ENCODE results near the gene SLC1A7. TPM values are rescaled to one million over a fixed set of nuclear protein-coding genes. Genes with fewer than 3 reads are reported as not detected.
A peak's percentile ranks its signal among the peaks of the same experiment; 100 is the strongest.

Gene SLC1A7
- total RNA-seq (under 1 TPM in 3 of 4 donors, not detected in 1; 0.16 to 0.83 (median 0.54) TPM), polyA plus RNA-seq (1 to 10 TPM in 2 of 3 donors, under 1 TPM in 1; 0.86 to 1.6 (median 1.2) TPM)

GRCh38 chr1:53142226-53142853 is at the start of gene SLC1A7:
Gene SLC1A7 (minus strand): TSS chr1:53142638. CDS start chr1:53142449, 189 bp downstream.
- DNase-seq, result no peak
- H3K27me3 ChIP-seq, result no peaks in the 10 kb centered on the region
- H3K4me1 ChIP-seq, result peaks cover 0 to 41% (median 31%) of the 10 kb centered on the region in 4 donors
- H3K36me3 ChIP-seq, result no peaks in the 10 kb centered on the region
- no peak within 1 kb of the TSS for H3K4me3 ChIP-seq
- TF ChIP-seq POLR2A (IDR thresholded peaks at IDR 0.05) (no peak), POLR2AphosphoS5 (IDR thresholded peaks at IDR 0.05) (no peak), EP300 (IDR thresholded peaks at IDR 0.05) (no peak)
- TF ChIP-seq, protein P1, sequence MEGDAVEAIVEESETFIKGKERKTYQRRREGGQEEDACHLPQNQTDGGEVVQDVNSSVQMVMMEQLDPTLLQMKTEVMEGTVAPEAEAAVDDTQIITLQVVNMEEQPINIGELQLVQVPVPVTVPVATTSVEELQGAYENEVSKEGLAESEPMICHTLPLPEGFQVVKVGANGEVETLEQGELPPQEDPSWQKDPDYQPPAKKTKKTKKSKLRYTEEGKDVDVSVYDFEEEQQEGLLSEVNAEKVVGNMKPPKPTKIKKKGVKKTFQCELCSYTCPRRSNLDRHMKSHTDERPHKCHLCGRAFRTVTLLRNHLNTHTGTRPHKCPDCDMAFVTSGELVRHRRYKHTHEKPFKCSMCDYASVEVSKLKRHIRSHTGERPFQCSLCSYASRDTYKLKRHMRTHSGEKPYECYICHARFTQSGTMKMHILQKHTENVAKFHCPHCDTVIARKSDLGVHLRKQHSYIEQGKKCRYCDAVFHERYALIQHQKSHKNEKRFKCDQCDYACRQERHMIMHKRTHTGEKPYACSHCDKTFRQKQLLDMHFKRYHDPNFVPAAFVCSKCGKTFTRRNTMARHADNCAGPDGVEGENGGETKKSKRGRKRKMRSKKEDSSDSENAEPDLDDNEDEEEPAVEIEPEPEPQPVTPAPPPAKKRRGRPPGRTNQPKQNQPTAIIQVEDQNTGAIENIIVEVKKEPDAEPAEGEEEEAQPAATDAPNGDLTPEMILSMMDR (IDR thresholded peaks at IDR 0.05), result no peak
- no peaks in the 10 kb centered on the region for H3K9me3 ChIP-seq
- intact Hi-C loops (cut with DNase I), result no loop called here
- 91 to 94% methylated on average over 21 of the region's 21 CpGs for WGBS, 2 donors
- H3K27ac ChIP-seq, result peak within 1 kb of the TSS in 1 of 4 donors; percentile 53

- H3K36me3 ChIP-seq, result no peaks in the 10 kb centered on the region
- intact Hi-C loops (cut with DNase I), result loop anchor here (10.0 kb wide), 1 partner anchor 485 kb away; no protein-coding TSS in a partner anchor
- no peaks in the 10 kb centered on the region for H3K9me3 ChIP-seq
- TF ChIP-seq, protein P1 (IDR thresholded peaks at IDR 0.05), result no peak
- TF ChIP-seq POLR2AphosphoS5 (IDR thresholded peaks at IDR 0.05), result no peak
- no peak for TF ChIP-seq EP300 (IDR thresholded peaks at IDR 0.05)
- TF ChIP-seq POLR2A (IDR thresholded peaks at IDR 0.05), result no peak
- H3K4me1 ChIP-seq, result peaks cover 0 to 4% (median 2%) of the 10 kb centered on the region in 4 donors
- H3K27me3 ChIP-seq, result no peaks in the 10 kb centered on the region
- peak; percentile 51 for DNase-seq
- no peak overlapping the region for H3K27ac ChIP-seq
- WGBS, 2 donors, result 45 to 78% methylated on average over 10 of the region's 10 CpGs
- no peak overlapping the region for H3K4me3 ChIP-seq
Measured at GRCh38 chr1:53190210-53190611, 47.8 kb upstream of the SLC1A7 start.

GRCh38 chr1:53189061-53189460 is 46.6 kb upstream of the SLC1A7 start:
- intact Hi-C loops (cut with DNase I), result loop anchor here (5.0 to 10.0 kb wide), 2 partner anchors 282 to 344 kb away; partner anchors contain the start of gene ZYG11A
- Histone ChIP-seq H3K36me3 (no peaks in the 10 kb centered on the region), H3K27ac (no peak overlapping the region), H3K9me3 (no peaks in the 10 kb centered on the region), H3K4me3 (no peak overlapping the region), H3K4me1 (no peaks in the 10 kb centered on the region), H3K27me3 (no peaks in the 10 kb centered on the region)
- TF ChIP-seq POLR2A (IDR thresholded peaks at IDR 0.05) (no peak), POLR2AphosphoS5 (IDR thresholded peaks at IDR 0.05) (no peak), EP300 (IDR thresholded peaks at IDR 0.05) (no peak)
- TF ChIP-seq, protein P1 (IDR thresholded peaks at IDR 0.05), result no peak
- DNase-seq, result no peak
- WGBS, 2 donors, result 64 to 71% methylated on average over 5 of the region's 5 CpGs

- TF ChIP-seq POLR2AphosphoS5 (IDR thresholded peaks at IDR 0.05) (no peak), POLR2A (IDR thresholded peaks at IDR 0.05) (no peak), EP300 (IDR thresholded peaks at IDR 0.05) (no peak)
- TF ChIP-seq, protein P1 (IDR thresholded peaks at IDR 0.05), result no peak
- intact Hi-C loops (cut with DNase I), result loop anchor here (5.0 to 10.0 kb wide), 2 partner anchors 281 to 343 kb away; partner anchors contain the start of gene ZYG11A
- 87 to 95% methylated on average over 4 of the region's 4 CpGs for WGBS, 2 donors
- Histone ChIP-seq H3K4me3 (no peak overlapping the region), H3K4me1 (no peaks in the 10 kb centered on the region), H3K27ac (no peak overlapping the region), H3K9me3 (no peaks in the 10 kb centered on the region), H3K36me3 (no peaks in the 10 kb centered on the region), H3K27me3 (no peaks in the 10 kb centered on the region)
- peak; percentile 33 for DNase-seq
Measured at GRCh38 chr1:53188099-53188498, 45.7 kb upstream of the SLC1A7 start.

Measured in sigmoid colon (tissue), 7 donors.